ENCODE results near the gene LY9.

- no peak for TF ChIP-seq EZH2 (IDR thresholded peaks at IDR 0.05; ENCODE audit: insufficient read depth, poor library complexity, severe bottlenecking)
- no peak for TF ChIP-seq EZH2phosphoT487 (IDR thresholded peaks at IDR 0.05; ENCODE audit: insufficient read depth, low read depth)
These were observed 39.1 kb downstream of the LY9 start for GRCh38 chr1:160834945-160835565.
